NT2/D1 (cell line): ENCODE data around the gene OPN1MW3.

ENCODE experiments used
- SUZ12 ChIP-seq: IDR thresholded peaks from 2 replicates; pipeline ENCODE4 v1.6.1; 2011; ENCODE audit not compliant: insufficient read length, insufficient read depth; ENCODE audit errors: extremely low read depth
- YY1 ChIP-seq: IDR thresholded peaks from 2 replicates; pipeline ENCODE4 v1.6.1; 2011; ENCODE audit not compliant: insufficient read length, insufficient read depth
- ZNF274 ChIP-seq: IDR thresholded peaks from 2 replicates; pipeline ENCODE4 v1.6.1; 2011; ENCODE audit warnings: mild to moderate bottlenecking, low read depth, low read length

DNA sequence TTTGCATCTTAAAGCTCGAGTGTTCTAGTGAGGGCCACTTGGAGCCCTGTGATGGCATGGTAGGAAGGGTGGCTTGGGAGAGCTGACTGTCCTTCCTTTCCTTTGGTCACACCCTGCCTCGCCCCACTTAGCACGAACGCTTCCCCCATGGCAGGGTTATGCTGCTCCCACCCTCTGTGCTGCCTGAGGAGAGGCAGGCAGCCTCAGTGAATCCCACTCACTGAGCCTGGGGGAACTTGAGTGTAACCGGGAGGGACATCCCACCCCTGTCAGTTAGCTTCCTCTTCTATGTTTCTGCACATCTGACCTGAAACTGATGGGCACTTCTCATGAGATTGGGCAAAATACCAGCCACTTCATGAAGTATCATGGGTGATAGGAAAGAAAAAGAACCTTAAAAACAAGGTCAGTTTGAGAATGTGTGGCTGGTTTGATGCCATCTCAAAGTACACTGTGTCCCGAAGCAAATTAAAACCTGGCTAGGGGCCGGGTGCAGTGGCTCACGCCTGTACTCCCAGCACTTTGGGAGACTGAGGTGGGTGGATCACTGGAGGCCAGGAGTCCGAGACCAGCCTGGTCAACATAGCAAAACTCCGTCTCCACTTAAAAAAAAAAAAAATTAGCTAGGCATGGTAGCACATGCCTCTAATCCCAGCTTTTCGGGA is 48.3 kb downstream of the OPN1MW3 start:
- TF ChIP-seq YY1, result no peak
- TF ChIP-seq ZNF274, result no peak
- no peak for TF ChIP-seq SUZ12
